ENCODE measurements around the gene BABAM2. TPM values are rescaled to one million over a fixed set of nuclear protein-coding genes. Genes with fewer than 3 reads are reported as not detected.

Gene BABAM2
- total and polyA plus RNA-seq, 4 donors = 9.9 to 17.0 (median 13.9) TPM

DNA sequence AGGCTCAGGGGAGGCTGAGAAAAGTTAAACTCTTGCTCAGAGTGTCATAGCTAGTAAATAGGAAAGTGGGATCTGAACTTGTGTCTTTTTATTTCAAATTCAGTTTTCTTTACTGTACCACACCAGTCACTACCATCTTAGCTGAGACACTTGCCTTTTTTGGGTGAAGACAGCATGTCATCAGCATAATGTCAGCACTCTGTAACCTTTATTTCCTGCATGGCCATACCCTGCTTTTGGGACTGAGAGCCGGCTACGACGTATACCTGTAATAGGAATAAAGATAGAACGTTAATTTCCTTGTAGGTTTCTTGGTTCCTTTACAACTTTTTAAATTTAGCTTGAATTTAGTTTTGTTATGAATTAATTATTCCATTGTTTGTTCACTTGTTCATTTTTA, 202.8 kb downstream of the BABAM2 start:
- WGBS = 94% methylated on average over 4 of the region's 4 CpGs

DNA sequence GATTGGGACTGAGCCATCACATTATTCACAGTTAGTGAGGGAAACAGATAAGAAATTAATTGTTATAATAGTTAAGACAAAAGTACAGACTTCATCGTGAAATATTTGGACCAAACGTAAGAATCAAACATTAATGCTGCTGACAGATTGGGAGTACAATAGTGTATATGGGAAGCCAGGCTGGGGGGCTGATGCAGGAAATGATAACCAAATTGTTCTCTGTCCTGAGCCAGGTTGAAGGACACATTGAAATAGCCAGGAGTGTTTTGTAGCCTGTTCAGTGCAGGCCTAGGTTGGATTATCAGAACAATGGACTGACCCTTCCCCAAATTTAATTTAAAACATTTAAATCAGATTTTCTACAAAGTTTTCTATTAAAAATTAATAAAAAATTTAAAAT, 203.2 kb downstream of the BABAM2 start:
- H3K27ac ChIP-seq (ENCODE audit: low read depth in 1 of 2, low read length in 2 of 2) = no peak overlapping the region
- H3K9ac ChIP-seq (ENCODE audit: low read depth in 1 of 2, low read length in 2 of 2) = no peak overlapping the region
- no peaks in the 10 kb centered on the region for H3K27me3 ChIP-seq (ENCODE audit: control insufficient read depth in 4 of 4, insufficient read depth in 4 of 4, low read length in 3 of 4)
- no peaks in the 10 kb centered on the region for H3K9me3 ChIP-seq (ENCODE audit: control insufficient read depth in 4 of 4, low read length in 3 of 4)
- WGBS = 88% methylated on average over 2 of the region's 2 CpGs
- DNase-seq (ENCODE audit: low spot score) = no peak
- H3K4me1 ChIP-seq (ENCODE audit: control insufficient read depth in 4 of 4, insufficient read depth in 4 of 4, low read length in 3 of 4) = no peaks in the 10 kb centered on the region
- no peak overlapping the region for H3K4me3 ChIP-seq (ENCODE audit: low read depth in 1 of 3, low read length in 3 of 3)
- H3K36me3 ChIP-seq (ENCODE audit: control insufficient read depth in 4 of 4, insufficient read depth in 3 of 4, low read depth in 1 of 4, low read length in 3 of 4) = no peaks in the 10 kb centered on the region
- TF ChIP-seq FOXA2 (IDR thresholded peaks at IDR 0.05) (no peak), RAD21 (IDR thresholded peaks at IDR 0.05) (no peak), RXRA (IDR thresholded peaks at IDR 0.05) (no peak), EGR1 (IDR thresholded peaks at IDR 0.05; ENCODE audit: low read depth in 2 of 2) (no peak), SP1 (IDR thresholded peaks at IDR 0.05) (no peak)
- TF ChIP-seq, protein P1, sequence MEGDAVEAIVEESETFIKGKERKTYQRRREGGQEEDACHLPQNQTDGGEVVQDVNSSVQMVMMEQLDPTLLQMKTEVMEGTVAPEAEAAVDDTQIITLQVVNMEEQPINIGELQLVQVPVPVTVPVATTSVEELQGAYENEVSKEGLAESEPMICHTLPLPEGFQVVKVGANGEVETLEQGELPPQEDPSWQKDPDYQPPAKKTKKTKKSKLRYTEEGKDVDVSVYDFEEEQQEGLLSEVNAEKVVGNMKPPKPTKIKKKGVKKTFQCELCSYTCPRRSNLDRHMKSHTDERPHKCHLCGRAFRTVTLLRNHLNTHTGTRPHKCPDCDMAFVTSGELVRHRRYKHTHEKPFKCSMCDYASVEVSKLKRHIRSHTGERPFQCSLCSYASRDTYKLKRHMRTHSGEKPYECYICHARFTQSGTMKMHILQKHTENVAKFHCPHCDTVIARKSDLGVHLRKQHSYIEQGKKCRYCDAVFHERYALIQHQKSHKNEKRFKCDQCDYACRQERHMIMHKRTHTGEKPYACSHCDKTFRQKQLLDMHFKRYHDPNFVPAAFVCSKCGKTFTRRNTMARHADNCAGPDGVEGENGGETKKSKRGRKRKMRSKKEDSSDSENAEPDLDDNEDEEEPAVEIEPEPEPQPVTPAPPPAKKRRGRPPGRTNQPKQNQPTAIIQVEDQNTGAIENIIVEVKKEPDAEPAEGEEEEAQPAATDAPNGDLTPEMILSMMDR (IDR thresholded peaks at IDR 0.05; ENCODE audit: low read depth, low read length, missing input control) = no peak
- TF ChIP-seq, protein P2, sequence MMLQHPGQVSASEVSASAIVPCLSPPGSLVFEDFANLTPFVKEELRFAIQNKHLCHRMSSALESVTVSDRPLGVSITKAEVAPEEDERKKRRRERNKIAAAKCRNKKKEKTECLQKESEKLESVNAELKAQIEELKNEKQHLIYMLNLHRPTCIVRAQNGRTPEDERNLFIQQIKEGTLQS (IDR thresholded peaks at IDR 0.05) = no peak

More for the DNA sequence above, 202.8 kb downstream of the BABAM2 start:
- no peak overlapping the region for H3K9ac ChIP-seq (ENCODE audit: low read depth in 1 of 2, low read length in 2 of 2)
- TF ChIP-seq, protein P3, sequence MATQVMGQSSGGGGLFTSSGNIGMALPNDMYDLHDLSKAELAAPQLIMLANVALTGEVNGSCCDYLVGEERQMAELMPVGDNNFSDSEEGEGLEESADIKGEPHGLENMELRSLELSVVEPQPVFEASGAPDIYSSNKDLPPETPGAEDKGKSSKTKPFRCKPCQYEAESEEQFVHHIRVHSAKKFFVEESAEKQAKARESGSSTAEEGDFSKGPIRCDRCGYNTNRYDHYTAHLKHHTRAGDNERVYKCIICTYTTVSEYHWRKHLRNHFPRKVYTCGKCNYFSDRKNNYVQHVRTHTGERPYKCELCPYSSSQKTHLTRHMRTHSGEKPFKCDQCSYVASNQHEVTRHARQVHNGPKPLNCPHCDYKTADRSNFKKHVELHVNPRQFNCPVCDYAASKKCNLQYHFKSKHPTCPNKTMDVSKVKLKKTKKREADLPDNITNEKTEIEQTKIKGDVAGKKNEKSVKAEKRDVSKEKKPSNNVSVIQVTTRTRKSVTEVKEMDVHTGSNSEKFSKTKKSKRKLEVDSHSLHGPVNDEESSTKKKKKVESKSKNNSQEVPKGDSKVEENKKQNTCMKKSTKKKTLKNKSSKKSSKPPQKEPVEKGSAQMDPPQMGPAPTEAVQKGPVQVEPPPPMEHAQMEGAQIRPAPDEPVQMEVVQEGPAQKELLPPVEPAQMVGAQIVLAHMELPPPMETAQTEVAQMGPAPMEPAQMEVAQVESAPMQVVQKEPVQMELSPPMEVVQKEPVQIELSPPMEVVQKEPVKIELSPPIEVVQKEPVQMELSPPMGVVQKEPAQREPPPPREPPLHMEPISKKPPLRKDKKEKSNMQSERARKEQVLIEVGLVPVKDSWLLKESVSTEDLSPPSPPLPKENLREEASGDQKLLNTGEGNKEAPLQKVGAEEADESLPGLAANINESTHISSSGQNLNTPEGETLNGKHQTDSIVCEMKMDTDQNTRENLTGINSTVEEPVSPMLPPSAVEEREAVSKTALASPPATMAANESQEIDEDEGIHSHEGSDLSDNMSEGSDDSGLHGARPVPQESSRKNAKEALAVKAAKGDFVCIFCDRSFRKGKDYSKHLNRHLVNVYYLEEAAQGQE (IDR thresholded peaks at IDR 0.05) = no peak
- TF ChIP-seq HNF4G (IDR thresholded peaks at IDR 0.05) (no peak), GABPA (IDR thresholded peaks at IDR 0.05 in 1 of 2, conservative IDR thresholded peaks at IDR 0.05 in 1 of 2) (no peak), RXRA (IDR thresholded peaks at IDR 0.05) (no peak), NR2F2 (IDR thresholded peaks at IDR 0.05) (no peak), FOXA1 (IDR thresholded peaks at IDR 0.05) (no peak), JUND (IDR thresholded peaks at IDR 0.05) (no peak), HNF4A (conservative IDR thresholded peaks at IDR 0.05) (no peak), YY1 (IDR thresholded peaks at IDR 0.05) (no peak), SP1 (IDR thresholded peaks at IDR 0.05) (no peak), EGR1 (IDR thresholded peaks at IDR 0.05; ENCODE audit: low read depth in 2 of 2) (no peak), RAD21 (IDR thresholded peaks at IDR 0.05) (no peak)
- TF ChIP-seq, protein P1 (IDR thresholded peaks at IDR 0.05; ENCODE audit: low read depth, low read length, missing input control) = no peak
- TF ChIP-seq, protein P4, sequence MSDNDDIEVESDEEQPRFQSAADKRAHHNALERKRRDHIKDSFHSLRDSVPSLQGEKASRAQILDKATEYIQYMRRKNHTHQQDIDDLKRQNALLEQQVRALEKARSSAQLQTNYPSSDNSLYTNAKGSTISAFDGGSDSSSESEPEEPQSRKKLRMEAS (IDR thresholded peaks at IDR 0.05) = no peak
- no peak overlapping the region for H3K4me3 ChIP-seq (ENCODE audit: low read depth in 1 of 3, low read length in 3 of 3)
- H3K9me3 ChIP-seq (ENCODE audit: control insufficient read depth in 4 of 4, low read length in 3 of 4) = no peaks in the 10 kb centered on the region
- H3K27ac ChIP-seq (ENCODE audit: low read depth in 1 of 2, low read length in 2 of 2) = no peak overlapping the region
- H3K36me3 ChIP-seq (ENCODE audit: control insufficient read depth in 4 of 4, insufficient read depth in 3 of 4, low read depth in 1 of 4, low read length in 3 of 4) = no peaks in the 10 kb centered on the region
- H3K27me3 ChIP-seq (ENCODE audit: control insufficient read depth in 4 of 4, insufficient read depth in 4 of 4, low read length in 3 of 4) = no peaks in the 10 kb centered on the region
- DNase-seq (ENCODE audit: low spot score) = no peak
- no peaks in the 10 kb centered on the region for H3K4me1 ChIP-seq (ENCODE audit: control insufficient read depth in 4 of 4, insufficient read depth in 4 of 4, low read length in 3 of 4)

All from liver (tissue), 9 donors.